Activated CD4-positive, CD25-positive, alpha-beta regulatory T cell (primary cell): ENCODE results near the gene NOA1.
"Not testable (repeated sequence)": the region's sequence is repeated elsewhere in the genome, so short reads cannot be mapped to it uniquely, and the experiment has no call there.

Experiments
- DNase-seq, 4 experiments: peaks; one replicate each; lab custom pipeline; 2025; lab: John Stamatoyannopoulos, UW

NOA1 gene

DNA sequence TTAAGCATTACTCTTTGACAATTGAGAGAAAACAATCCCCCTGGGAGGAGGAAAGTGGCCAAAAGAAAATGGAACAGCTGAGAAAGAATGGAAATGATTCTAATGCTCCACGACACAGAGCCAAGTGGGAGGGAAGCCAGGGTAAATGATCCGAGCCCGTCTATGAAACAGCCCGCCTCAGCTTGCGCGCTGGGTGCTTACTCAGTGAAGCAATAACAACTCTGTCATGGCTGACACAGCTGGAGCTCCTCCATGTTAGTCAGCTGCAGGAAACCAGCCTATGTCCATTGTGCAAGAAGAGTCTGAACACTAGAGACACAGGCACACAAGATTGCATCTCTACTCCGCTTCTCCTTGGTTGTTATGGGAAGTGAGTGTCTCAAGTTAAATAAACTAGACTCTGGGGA lies 19.3 kb downstream of the NOA1 start:
- no peak for DNase-seq

DNA sequence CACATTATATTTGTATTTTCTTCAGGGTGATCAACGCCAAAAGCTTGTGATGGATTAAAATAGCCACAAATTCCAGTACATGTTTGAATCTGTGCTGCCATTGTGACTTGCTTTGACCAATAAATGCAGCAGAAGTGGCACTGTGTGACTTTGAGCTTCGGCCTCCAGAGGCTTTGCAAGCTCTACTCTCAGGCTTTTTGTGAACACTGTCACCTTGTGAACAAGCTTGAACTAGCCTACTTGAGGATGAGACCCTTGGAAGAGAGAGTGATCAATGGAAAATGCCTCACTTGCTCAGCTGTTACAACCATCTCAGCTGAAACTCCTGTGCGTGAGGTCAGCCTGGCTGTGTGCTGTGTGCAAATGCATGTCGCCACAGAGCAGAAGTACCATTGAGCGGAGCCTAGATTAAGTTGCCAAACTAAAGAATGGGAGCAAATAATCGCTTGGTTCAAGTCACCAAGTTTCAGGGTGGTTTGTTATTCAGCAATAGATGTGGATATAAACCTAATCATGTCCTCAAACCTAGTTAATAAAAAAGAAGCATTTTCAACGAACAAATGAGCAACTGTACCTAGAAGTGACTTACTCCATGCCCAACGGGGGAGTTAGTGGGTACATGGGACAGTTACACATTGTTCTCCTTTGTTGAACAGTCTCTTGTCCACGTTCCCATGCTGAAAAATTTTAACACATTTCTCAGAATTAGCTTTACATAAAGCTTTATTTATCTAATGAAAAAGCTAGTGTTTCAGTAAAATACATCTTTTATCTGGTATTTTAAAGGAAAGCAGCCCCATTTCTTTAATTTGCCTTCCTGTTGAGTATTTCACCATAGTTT lies 23.5 kb downstream of the NOA1 start:
- DNase-seq: no peak

DNA sequence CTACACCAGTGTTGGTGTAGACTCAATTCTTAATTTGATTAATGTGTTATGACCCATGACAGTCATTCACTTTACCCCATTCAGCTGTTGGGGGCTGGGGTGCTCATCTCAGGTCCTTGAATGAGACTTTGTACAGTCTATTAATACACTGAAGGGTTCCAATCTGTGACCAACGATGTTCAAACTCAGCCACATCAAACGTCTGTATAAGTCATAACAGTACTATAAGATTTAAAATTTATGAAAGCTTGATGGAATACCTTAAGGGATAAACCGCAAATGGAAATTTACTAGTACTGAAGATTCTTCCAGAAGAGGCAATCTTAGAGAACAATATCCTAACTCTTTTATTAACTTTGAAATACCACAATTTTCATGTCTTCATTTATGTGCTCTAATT lies 36.0 kb downstream of the NOA1 start:
- DNase-seq: no peak

DNA sequence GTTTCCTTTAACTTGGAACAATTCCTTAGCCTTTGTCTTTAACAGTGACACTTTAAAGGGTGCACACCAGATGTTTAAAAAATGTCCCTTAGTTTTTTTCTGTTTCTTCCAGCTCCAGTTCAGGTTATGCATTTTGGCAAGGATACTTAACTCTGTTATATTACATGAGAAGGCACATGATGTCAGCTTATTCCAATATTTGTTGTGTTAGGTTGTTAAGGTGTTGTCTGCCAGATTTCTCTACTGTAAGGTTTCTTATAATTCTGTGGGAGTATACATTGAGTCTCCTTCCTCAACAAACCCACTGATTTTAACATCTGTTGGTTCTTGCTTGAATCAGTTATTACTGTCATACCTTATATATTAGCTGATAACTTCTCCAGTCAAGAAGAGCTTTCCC lies 36.4 kb downstream of the NOA1 start:
- DNase-seq: no peak

DNA sequence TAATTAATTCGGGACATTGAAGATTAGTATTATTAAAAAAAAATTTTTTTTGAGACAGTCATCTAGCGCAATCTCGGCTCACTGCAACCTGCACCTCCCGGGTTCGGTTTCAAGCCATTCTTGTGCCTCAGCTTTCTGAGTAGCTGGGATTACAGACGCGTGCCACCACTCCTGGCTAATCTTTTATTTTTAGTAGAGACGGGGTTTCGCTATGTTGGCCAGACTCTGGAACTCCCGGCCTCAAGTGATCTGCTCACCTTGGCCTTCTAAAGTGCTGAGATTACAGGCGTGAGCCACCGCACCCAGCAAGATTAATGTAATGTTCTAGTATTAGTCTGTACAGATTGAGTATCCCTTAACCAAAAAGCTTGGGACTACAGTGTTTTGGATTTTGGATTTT lies 37.0 kb downstream of the NOA1 start:
- DNase-seq: no peak

DNA sequence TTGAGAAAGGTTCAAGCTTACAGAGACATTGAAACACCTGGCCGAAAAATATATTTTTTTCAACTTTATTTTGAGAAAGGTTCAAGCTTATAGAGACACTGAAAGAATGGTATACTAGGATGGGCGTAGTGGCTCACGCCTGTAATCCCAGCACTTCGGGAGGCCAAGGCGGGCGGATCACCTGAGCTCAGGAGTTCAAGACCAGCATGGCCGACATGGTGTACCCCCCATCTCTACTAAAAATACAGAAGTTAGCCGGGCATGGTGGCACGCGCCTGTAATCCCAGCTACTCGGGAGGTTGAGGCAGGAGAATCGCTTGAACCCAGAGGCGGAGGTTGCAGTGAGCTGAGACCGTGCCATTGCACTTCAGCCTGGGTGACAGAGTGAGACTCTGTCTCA lies 37.6 kb downstream of the NOA1 start:
- DNase-seq: not testable (repeated sequence)

DNA sequence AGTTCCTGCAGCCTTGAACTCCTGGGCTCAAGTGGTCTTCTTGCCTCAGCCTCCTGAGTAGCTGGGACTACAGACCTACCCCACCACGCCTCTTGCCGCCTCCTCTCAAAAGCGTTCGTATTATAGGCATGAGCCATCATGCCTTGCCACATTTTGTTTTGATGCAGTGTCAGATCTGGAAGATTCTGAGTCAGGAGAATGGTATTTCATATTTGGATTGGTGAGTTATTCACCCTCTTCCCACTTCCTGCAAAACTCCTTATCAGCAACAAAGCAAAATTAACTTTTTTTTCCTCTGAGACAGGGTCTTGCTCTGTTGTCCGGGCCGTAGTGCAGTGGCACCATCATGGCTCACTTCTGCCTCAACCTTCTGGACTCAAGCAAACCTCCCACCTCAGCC lies 40.1 kb downstream of the NOA1 start:
- DNase-seq: no peak

DNA sequence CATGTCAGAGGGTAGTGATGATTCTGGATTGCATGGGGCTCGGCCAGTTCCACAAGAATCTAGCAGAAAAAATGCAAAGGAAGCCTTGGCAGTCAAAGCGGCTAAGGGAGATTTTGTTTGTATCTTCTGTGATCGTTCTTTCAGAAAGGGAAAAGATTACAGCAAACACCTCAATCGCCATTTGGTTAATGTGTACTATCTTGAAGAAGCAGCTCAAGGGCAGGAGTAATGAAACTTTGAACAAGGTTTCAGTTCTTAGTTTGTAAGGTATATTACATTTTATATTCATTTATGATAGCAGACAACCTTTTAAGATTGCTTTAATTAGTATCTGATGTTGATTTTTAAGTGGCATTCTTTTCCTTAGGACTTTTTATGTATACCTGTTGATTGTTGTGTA lies 45.5 kb downstream of the NOA1 start:
- no peak for DNase-seq

DNA sequence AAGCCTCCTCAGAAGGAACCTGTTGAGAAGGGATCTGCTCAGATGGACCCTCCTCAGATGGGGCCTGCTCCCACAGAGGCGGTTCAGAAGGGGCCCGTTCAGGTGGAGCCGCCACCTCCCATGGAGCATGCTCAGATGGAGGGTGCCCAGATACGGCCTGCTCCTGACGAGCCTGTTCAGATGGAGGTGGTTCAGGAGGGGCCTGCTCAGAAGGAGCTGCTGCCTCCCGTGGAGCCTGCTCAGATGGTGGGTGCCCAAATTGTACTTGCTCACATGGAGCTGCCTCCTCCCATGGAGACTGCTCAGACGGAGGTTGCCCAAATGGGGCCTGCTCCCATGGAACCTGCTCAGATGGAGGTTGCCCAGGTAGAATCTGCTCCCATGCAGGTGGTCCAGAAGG lies 46.8 kb downstream of the NOA1 start:
- DNase-seq: no peak

DNA sequence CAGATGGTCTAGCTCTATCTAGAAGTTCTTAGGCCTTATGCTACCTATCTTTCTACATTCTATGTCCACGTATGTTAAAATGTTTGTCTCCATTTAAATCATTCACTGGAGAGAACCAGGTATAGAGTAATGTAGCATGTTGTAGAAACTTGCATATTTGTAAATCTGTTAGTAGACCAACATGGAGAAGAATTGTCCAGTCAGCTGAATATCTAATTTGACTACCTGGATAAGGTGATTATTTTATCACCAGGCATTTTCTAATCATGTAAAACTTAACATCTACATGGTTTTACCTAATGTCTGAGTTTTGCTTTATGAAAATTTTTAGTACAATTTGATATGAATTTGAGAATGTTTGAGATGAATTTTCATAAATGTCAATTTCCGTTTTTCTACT lies 50.2 kb downstream of the NOA1 start:
- no peak for DNase-seq

DNA sequence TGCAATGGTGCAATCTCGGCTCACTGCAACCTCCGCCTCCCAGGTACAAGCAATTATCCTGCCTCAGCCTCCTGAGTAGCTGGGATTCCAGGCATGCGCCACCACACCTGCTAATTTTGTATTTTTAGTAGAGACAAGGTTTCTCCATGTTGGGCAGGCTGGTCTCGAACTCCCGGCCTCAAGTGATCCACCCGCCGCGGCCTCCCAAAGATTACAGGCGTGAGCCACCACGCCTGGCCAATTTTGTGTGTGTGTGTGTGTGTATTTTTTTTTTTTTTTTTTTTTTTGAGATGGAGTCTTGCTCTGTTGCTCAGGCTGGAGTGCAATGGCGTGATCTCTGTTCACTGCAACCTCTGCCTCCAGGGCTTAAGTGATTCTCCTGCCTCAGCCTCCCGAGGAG lies 62.4 kb downstream of the NOA1 start:
- DNase-seq: not testable (repeated sequence)

DNA sequence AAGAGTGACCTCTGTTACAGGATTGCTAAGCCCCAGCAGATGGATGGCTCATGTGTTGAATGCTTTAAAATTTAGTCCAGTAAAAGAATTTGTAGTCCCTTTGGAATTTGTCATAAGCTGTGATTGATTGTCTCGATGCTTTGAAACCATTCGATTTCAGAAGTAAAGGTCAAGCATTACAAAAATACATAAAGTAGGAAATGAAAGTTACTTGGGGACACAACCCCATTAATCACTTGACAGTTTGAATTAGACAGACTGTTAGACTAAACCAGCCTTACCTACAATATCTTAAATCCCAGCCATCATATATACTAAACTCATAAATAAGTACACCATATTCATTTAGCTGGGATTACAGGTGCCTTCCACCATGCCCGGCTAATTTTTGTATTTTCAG lies 63.1 kb downstream of the NOA1 start:
- no peak for DNase-seq
